Hepatocyte (in vitro differentiated cells): ENCODE results near the gene RBM33.

ENCODE experiments used
- CTCF ChIP-seq: fragments of 200-600 bp; sonication (generic); IDR thresholded peaks from 2 replicates; pipeline ENCODE4 v1.5.1; 2016; ENCODE audit warnings: antibody characterized with exemption, mild to moderate bottlenecking; ENCODE audit not compliant: poor library complexity
- EZH2 ChIP-seq: fragments of 200-600 bp; sonication (generic); IDR thresholded peaks from 2 replicates; pipeline ENCODE4 v1.6.1; 2016; ENCODE audit warnings: antibody characterized with exemption, mild to moderate bottlenecking, borderline replicate concordance

GRCh38 chr7:155729847-155730246, 85.4 kb downstream of the RBM33 start:
- TF ChIP-seq CTCF (no peak), EZH2 (no peak)
